K562 (cell line): ENCODE measurements around the gene FAM217B. TPM values are rescaled to one million over a fixed set of nuclear protein-coding genes. Genes with fewer than 3 reads are reported as not detected.

Experiments used
- BCOR ChIP-seq: fragments of 450-650 bp; IDR thresholded peaks from 2 replicates; pipeline ENCODE4 v1.6.1; 2016
- CBFA2T2 ChIP-seq: fragments of 450-650 bp; conservative IDR thresholded peaks from 2 replicates; pipeline ENCODE4 v1.6.1; 2017; ENCODE audit warnings: mild to moderate bottlenecking
- CEBPG ChIP-seq, 3 experiments: fragments of 200-800 bp in 1 of 3; sonication (Bioruptor generic) in 1 of 3; sonication (generic) in 1 of 3; formaldehyde crosslinking in 1 of 3; IDR thresholded peaks in 2 of 3; conservative IDR thresholded peaks in 1 of 3; 2 replicates each; pipeline versions ENCODE4 v1.6.1 to v1.8.0; 2016 to 2022; ENCODE audit warnings: missing compliant biosample characterization in 2 of 3, missing genetic modification characterization in 2 of 3, mild to moderate bottlenecking in 1 of 3, missing genetic modification reagents in 1 of 3
- CHD4 ChIP-seq: fragments of 200-600 bp; sonication (generic); IDR thresholded peaks from 3 replicates; pipeline ENCODE4 v1.6.1; 2012; ENCODE audit warnings: low read depth, mild to moderate bottlenecking, mixed read lengths, low read length, inconsistent platforms; ENCODE audit not compliant: insufficient read depth, insufficient replicate concordance, poor library complexity, severe bottlenecking
- CHD7 ChIP-seq: fragments of 200-600 bp; sonication (generic); IDR thresholded peaks from one replicate; pipeline ENCODE4 v1.6.1; 2012; ENCODE audit warnings: mild to moderate bottlenecking, low read depth, low read length, inconsistent platforms
- NFIC ChIP-seq: fragments of 450-650 bp; IDR thresholded peaks from 2 replicates; pipeline ENCODE4 v1.6.1; 2017; ENCODE audit warnings: mild to moderate bottlenecking, inconsistent platforms
- RBBP5 ChIP-seq: fragments of 200-600 bp; sonication (generic); IDR thresholded peaks from 2 replicates; pipeline ENCODE4 v1.6.1; 2012; ENCODE audit warnings: borderline replicate concordance, mild to moderate bottlenecking, low read length, control low read depth, inconsistent platforms; ENCODE audit not compliant: insufficient read depth, poor library complexity, severe bottlenecking
- TAF7 ChIP-seq: fragments of 450-650 bp; IDR thresholded peaks from 2 replicates; pipeline ENCODE4 v1.6.1; 2016; ENCODE audit warnings: missing genetic modification characterization, missing compliant biosample characterization
- UBTF ChIP-seq, 2 experiments: IDR thresholded peaks; 2 replicates each; pipeline ENCODE4 v1.6.1; 2012; ENCODE audit warnings: improper control_type of control experiment in 2 of 2, low read depth in 2 of 2, low read length in 2 of 2, borderline replicate concordance in 1 of 2
- ZFX ChIP-seq: sonication (generic); formaldehyde crosslinking; IDR thresholded peaks from 2 replicates; pipeline ENCODE4 v1.8.0; 2022; ENCODE audit warnings: mild to moderate bottlenecking, missing genetic modification reagents, moderate library complexity
- ZNF316 ChIP-seq: fragments of 450-650 bp; IDR thresholded peaks from 2 replicates; pipeline ENCODE4 v1.6.1; 2016
- ZNF347 ChIP-seq: fragments of 450-650 bp; formaldehyde crosslinking; IDR thresholded peaks from 2 replicates; pipeline ENCODE4 v1.4.0; 2020; ENCODE audit warnings: low read depth, mild to moderate bottlenecking, moderate library complexity
- polyA plus RNA-seq, 8 experiments: library from polyadenylated mRNA; depleted of rRNA in 4 of 8; stranded (reverse) in 5 of 8; unstranded in 3 of 8; fragments of >200 nt; fragmentation: Nextera tagmentation in 2 of 8; fragmentation: Illumina TruSeq in 1 of 8; extraction: Ambion mirVana in 2 of 8; extraction: Trizol in 1 of 8; gene quantifications; 2 replicates each; pipeline versions ENCODE4 v1.2.1 to v1.2.3, GENCODE V29; 2011 to 2014; ENCODE audit warnings: inconsistent platforms in 1 of 8, missing spikeins in 1 of 8
- total RNA-seq, 7 experiments: library from RNA; depleted of rRNA in 6 of 7; stranded (reverse); fragments of >200 nt in 6 of 7; fragmentation: Illumina TruSeq in 2 of 7; extraction: Trizol in 2 of 7; gene quantifications; 2 replicates each; pipeline versions ENCODE4 v1.2.1 to v1.2.3, GENCODE V29; 2011 to 2021; ENCODE audit warnings: low replicate concordance in 1 of 7

FAM217B gene
- total and polyA plus RNA-seq, 9 of the 15 experiments (the other 6 are each of a cell fraction or from before 2014, with no cell fraction given) = 4.8 to 11.4 (median 6.9) TPM

- TF ChIP-seq ZNF316 = 0 out of 2 replicates have a peak, but pooled peaks have one; percentile 27
- no peak for TF ChIP-seq CBFA2T2
- TF ChIP-seq CHD7 = no peak
- peak; percentile 32 to 59; a peak in 1 of 4 replicates for TF ChIP-seq UBTF (IDR thresholded peaks at IDR 0.05; ENCODE audit: borderline replicate concordance in 1 of 2, low read depth in 2 of 2, low read length in 2 of 2)
- TF ChIP-seq NFIC = peak; percentile 34; the same call in 1 of the 2 replicates
- peak; percentile 27 for TF ChIP-seq RBBP5
- TF ChIP-seq CEBPG (CRISPR knock-in tag; IDR thresholded peaks at IDR 0.05) = no peak
- TF ChIP-seq CEBPG (tag; conservative IDR thresholded peaks at IDR 0.05 in 1 of 2, IDR thresholded peaks at IDR 0.05 in 1 of 2) = no peak
- TF ChIP-seq CHD4 = no peak
- TF ChIP-seq ZFX (CRISPR knock-in tag) = peak; percentile 71
- peak; percentile 34; the same call in 1 of the 2 replicates for TF ChIP-seq TAF7
- no peak for TF ChIP-seq BCOR
- no peak for TF ChIP-seq ZNF347
Observed at GRCh38 chr20:59940129-59940955, at the start of gene FAM217B, which contains the start of gene PPP1R3D (continued).
